Keratinocyte (primary cell): ENCODE data around the gene AGPAT3.

Experiments
- EZH2 ChIP-seq: IDR thresholded peaks from one replicate; pipeline ENCODE4 v1.6.1; 2012; ENCODE audit warnings: inconsistent platforms, mild to moderate bottlenecking, low read length, moderate library complexity
- TF ChIP-seq, protein P1 (sequence below), 3 experiments: IDR thresholded peaks in 1 of 3; conservative IDR thresholded peaks in 1 of 3; optimal IDR thresholded peaks in 1 of 3; 2 replicates in 2 of 3; 3 replicates in 1 of 3; pipeline versions ENCODE3 to v1.5.1; 2011; ENCODE audit warnings: low read length in 3 of 3, mild to moderate bottlenecking in 3 of 3, moderate library complexity in 2 of 3, control low read depth in 1 of 3, inconsistent platforms in 1 of 3; ENCODE audit not compliant: insufficient read depth in 2 of 3; ENCODE audit errors: extremely low read depth in 1 of 3

DNA sequence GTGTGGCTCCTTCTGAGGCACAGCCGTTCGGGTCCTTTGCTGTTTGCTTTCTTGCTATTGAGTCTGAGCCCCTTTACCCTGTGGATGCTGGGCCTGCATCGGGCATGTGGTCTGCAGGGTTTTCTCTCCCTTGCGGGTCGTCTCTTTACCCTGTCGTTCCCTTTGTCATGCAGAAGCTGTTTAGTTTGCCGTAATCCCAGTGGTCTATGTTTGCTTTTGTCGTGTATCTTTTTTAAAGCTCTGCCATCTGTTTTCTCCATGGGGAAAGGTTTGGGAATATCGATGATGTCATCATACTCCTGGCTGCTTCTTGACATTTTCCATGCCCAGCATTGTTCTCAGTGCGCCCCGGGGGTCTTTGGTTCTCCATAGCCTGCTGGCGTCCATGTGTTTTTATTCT, 68.2 kb downstream of the AGPAT3 start:
- TF ChIP-seq EZH2, result no peak
- TF ChIP-seq, protein P1, sequence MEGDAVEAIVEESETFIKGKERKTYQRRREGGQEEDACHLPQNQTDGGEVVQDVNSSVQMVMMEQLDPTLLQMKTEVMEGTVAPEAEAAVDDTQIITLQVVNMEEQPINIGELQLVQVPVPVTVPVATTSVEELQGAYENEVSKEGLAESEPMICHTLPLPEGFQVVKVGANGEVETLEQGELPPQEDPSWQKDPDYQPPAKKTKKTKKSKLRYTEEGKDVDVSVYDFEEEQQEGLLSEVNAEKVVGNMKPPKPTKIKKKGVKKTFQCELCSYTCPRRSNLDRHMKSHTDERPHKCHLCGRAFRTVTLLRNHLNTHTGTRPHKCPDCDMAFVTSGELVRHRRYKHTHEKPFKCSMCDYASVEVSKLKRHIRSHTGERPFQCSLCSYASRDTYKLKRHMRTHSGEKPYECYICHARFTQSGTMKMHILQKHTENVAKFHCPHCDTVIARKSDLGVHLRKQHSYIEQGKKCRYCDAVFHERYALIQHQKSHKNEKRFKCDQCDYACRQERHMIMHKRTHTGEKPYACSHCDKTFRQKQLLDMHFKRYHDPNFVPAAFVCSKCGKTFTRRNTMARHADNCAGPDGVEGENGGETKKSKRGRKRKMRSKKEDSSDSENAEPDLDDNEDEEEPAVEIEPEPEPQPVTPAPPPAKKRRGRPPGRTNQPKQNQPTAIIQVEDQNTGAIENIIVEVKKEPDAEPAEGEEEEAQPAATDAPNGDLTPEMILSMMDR (optimal IDR thresholded peaks at IDR 0.05 in 1 of 3, IDR thresholded peaks at IDR 0.05 in 1 of 3, conservative IDR thresholded peaks at IDR 0.05 in 1 of 3; ENCODE audit: extremely low read depth in 1 of 3, insufficient read depth in 2 of 3, low read length in 3 of 3), result no peak
